Neural progenitor cell (in vitro differentiated cells): Measurements from ENCODE around the gene MLNR. TPM values are rescaled to one million over a fixed set of nuclear protein-coding genes. Genes with fewer than 3 reads are reported as not detected.

Source experiments
- DNase-seq: peaks from one replicate; pipeline ENCODE4 v3.0.0-alpha.2; 2016; ENCODE audit warnings: low spot score
- H2AFZ ChIP-seq: fragments of 200-600 bp; sonication (generic); replicated peaks from 2 replicates; pipeline ENCODE4 v1.6.1; 2016; ENCODE audit warnings: antibody characterized with exemption
- H3F3A ChIP-seq: fragments of 200-600 bp; sonication (generic); 2 replicates; pipeline ENCODE4 v1.6.1; 2016; ENCODE audit warnings: antibody characterized with exemption, low read depth
- H3K27ac ChIP-seq: fragments of 200-600 bp; sonication (generic); 2 replicates; pipeline ENCODE4 v1.5.1; 2016; ENCODE audit warnings: mild to moderate bottlenecking
- H3K27me3 ChIP-seq: fragments of 200-600 bp; sonication (generic); 2 replicates; pipeline ENCODE4 v1.6.1; 2016; ENCODE audit warnings: mild to moderate bottlenecking, moderate library complexity
- H3K36me3 ChIP-seq: fragments of 200-600 bp; sonication (generic); 2 replicates; pipeline ENCODE4 v1.5.1; 2016
- H3K4me1 ChIP-seq: fragments of 200-600 bp; sonication (generic); 2 replicates; pipeline ENCODE4 v1.6.1; 2016; ENCODE audit warnings: mixed run types
- H3K4me2 ChIP-seq: fragments of 200-600 bp; sonication (generic); 2 replicates; pipeline ENCODE4 v1.6.1; 2016
- H3K4me3 ChIP-seq: fragments of 200-600 bp; sonication (generic); 2 replicates; pipeline ENCODE4 v1.5.1; 2016
- H3K79me2 ChIP-seq: fragments of 200-600 bp; sonication (generic); 2 replicates; pipeline ENCODE4 v1.6.1; 2016; ENCODE audit warnings: low read depth
- H3K9ac ChIP-seq: fragments of 200-600 bp; sonication (generic); 2 replicates; pipeline ENCODE4 v1.6.1; 2016
- H3K9me3 ChIP-seq: fragments of 200-600 bp; sonication (generic); 2 replicates; pipeline ENCODE4 v1.5.1; 2016; ENCODE audit warnings: low read depth
- H4K20me1 ChIP-seq: fragments of 200-600 bp; sonication (generic); 2 replicates; pipeline ENCODE4 v1.6.1; 2016; ENCODE audit warnings: low read depth
- H3K27ac Mint-ChIP-seq: 3 replicates; pipeline ENCODE4 v1.8.0; 2021; ENCODE audit warnings: mixed read lengths
- H3K27me3 Mint-ChIP-seq: 2 replicates; pipeline ENCODE4 v1.8.0; 2022; ENCODE audit warnings: low read depth, mild to moderate bottlenecking, inconsistent platforms, moderate library complexity, mixed read lengths; ENCODE audit not compliant: insufficient read depth
- H3K36me3 Mint-ChIP-seq: 3 replicates; pipeline ENCODE4 v1.8.0; 2021; ENCODE audit warnings: mixed read lengths
- H3K4me1 Mint-ChIP-seq: 3 replicates; pipeline ENCODE4 v1.8.0; 2021; ENCODE audit warnings: mixed read lengths
- H3K4me3 Mint-ChIP-seq: 3 replicates; pipeline ENCODE4 v1.8.0; 2021; ENCODE audit warnings: mild to moderate bottlenecking, moderate library complexity, mixed read lengths
- H3K9me3 Mint-ChIP-seq: 3 replicates; pipeline ENCODE4 v1.8.0; 2020; ENCODE audit warnings: mixed read lengths
- EZH2 ChIP-seq: fragments of 200-600 bp; sonication (generic); IDR thresholded peaks from 2 replicates; pipeline ENCODE4 v1.6.1; 2017; ENCODE audit warnings: antibody characterized with exemption, mild to moderate bottlenecking, moderate library complexity
- EZH2phosphoT487 ChIP-seq: fragments of 200-600 bp; sonication (generic); IDR thresholded peaks from 2 replicates; pipeline ENCODE4 v1.6.1; 2017; ENCODE audit warnings: antibody characterized with exemption
- total RNA-seq: library from RNA; depleted of rRNA; stranded (reverse); fragments of >200 nt; gene quantifications from 2 replicates; pipeline ENCODE4 v1.2.3, GENCODE V29; 2015; ENCODE audit warnings: low replicate concordance
- TF ChIP-seq, protein P1 (sequence below): fragments of 200-600 bp; sonication (generic); IDR thresholded peaks from 2 replicates; pipeline ENCODE4 v1.5.1; 2017; ENCODE audit warnings: antibody characterized with exemption, mild to moderate bottlenecking

MLNR gene
- total RNA-seq, 1 donor from 2014 or later, result not detected

DNA sequence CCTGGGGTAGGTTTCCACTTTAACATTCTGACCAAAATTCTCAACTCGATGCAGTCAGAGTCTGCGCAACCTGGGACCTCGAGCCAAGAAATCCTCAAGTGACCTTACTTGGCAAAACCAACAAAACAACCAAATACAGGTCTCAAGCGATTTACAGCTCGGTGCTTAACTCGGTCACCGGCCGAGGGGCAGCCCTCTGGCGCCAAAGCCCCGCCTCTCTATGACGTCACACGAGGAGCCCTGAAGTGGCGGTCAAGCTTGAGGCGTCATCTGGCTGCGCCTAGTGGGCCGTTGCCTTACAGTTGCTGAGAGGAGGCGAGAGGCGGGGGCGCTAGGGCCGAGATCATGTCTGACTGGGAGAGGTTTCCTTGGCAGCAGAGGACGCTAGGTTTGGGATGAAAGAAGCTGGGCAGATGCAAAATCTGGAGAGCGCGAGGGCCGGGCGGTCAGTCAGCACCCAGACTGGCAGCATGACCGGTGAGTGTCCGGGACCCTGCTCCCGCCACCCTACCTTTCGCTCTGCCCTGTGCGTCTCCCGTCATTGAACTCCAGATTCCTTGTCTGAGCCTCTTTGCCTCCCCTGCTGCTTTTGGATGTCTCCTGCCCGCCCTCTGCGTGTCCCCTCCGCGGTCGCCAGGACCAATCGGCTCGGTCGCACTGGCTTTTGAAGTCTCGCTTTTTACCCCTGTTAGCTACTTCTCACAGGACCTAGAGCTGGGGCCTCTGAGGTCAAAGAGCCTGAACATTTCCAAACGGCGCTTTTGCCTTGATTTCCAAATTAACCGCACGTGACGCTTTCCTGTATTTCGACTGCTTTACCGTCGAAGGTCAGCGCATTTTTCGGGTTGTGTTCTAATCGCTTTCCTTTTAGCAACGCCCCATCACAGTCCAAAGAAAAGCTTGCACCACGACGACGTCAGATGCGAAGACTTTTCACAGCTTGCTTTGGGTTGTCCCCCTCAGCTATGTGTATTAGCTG, 27.8 kb downstream of the MLNR start, which contains the start of gene CDADC1:
CDADC1 (plus strand) TSS at position 283 of the 979 bp plus-strand sequence; CDS start at position 396, 113 bp downstream.
- Mint-ChIP-seq H3K9me3 (no peaks in the 10 kb centered on the region), H3K27ac (peak within 1 kb of the TSS; percentile 98), H3K27me3 (peaks cover 3% of the 10 kb centered on the region), H3K4me1 (peaks cover 18% of the 10 kb centered on the region), H3K4me3 (peak within 1 kb of the TSS; percentile 97), H3K36me3 (no peaks in the 10 kb centered on the region)
- peak within 1 kb of the TSS; percentile 76 for H3K4me3 ChIP-seq
- H3K4me1 ChIP-seq, result peaks cover 10% of the 10 kb centered on the region
- peak within 1 kb of the TSS; percentile 56 for H3K9ac ChIP-seq
- no peak for TF ChIP-seq EZH2phosphoT487
- TF ChIP-seq, protein P1, sequence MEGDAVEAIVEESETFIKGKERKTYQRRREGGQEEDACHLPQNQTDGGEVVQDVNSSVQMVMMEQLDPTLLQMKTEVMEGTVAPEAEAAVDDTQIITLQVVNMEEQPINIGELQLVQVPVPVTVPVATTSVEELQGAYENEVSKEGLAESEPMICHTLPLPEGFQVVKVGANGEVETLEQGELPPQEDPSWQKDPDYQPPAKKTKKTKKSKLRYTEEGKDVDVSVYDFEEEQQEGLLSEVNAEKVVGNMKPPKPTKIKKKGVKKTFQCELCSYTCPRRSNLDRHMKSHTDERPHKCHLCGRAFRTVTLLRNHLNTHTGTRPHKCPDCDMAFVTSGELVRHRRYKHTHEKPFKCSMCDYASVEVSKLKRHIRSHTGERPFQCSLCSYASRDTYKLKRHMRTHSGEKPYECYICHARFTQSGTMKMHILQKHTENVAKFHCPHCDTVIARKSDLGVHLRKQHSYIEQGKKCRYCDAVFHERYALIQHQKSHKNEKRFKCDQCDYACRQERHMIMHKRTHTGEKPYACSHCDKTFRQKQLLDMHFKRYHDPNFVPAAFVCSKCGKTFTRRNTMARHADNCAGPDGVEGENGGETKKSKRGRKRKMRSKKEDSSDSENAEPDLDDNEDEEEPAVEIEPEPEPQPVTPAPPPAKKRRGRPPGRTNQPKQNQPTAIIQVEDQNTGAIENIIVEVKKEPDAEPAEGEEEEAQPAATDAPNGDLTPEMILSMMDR, result no peak
- H4K20me1 ChIP-seq, result no peaks in the 10 kb centered on the region
- H3K36me3 ChIP-seq, result no peaks in the 10 kb centered on the region
- peak; percentile 99 for DNase-seq
- no peaks in the 10 kb centered on the region for H3K27me3 ChIP-seq
- no peaks in the 10 kb centered on the region for H3K9me3 ChIP-seq
- H3F3A ChIP-seq, result peaks cover 12% of the 10 kb centered on the region
- no peak within 1 kb of the TSS for H3K27ac ChIP-seq
- peak within 1 kb of the TSS; percentile 100 for H2AFZ ChIP-seq
- H3K79me2 ChIP-seq, result no peaks in the 10 kb centered on the region
- H3K4me2 ChIP-seq, result peak within 1 kb of the TSS; percentile 93

DNA sequence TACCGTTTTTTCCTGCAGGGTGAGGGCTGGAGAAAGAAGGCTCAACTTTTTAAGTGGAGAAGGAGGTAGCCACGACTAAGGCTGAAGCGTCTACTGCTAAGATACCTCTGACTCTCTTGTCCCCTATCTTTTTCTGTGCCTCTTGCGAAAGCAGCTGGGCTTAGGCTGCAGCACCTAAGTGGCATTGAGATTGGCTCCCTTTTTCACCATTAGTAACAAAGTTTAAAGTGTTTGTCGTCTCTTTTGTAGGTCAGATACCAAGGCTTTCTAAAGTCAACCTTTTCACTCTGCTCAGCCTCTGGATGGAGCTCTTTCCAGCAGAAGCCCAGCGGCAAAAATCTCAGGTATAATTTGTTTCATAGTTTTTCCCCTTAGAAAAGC, 28.5 kb downstream of the MLNR start:
- no peak overlapping the region for H3K27ac ChIP-seq
- DNase-seq, result peak; percentile 4
- no peaks in the 10 kb centered on the region for H3K36me3 ChIP-seq
- H3K4me2 ChIP-seq, result peak overlapping the region; percentile 93
- peak overlapping the region; percentile 76 for H3K4me3 ChIP-seq
- peak overlapping the region; percentile 46 for H3K9ac ChIP-seq
- H3K4me3 Mint-ChIP-seq, result peak overlapping the region; percentile 97
- no peaks in the 10 kb centered on the region for H3K79me2 ChIP-seq
- peak overlapping the region; percentile 98 for H3K27ac Mint-ChIP-seq
- H3K27me3 Mint-ChIP-seq, result peaks cover 3% of the 10 kb centered on the region
- H4K20me1 ChIP-seq, result no peaks in the 10 kb centered on the region
- peaks cover 12% of the 10 kb centered on the region for H3F3A ChIP-seq
- no peaks in the 10 kb centered on the region for H3K36me3 Mint-ChIP-seq
- no peaks in the 10 kb centered on the region for H3K27me3 ChIP-seq
- no peak for TF ChIP-seq EZH2phosphoT487
- no peak for TF ChIP-seq EZH2
- TF ChIP-seq, protein P1, result no peak
- H3K9me3 Mint-ChIP-seq, result no peaks in the 10 kb centered on the region
- no peaks in the 10 kb centered on the region for H3K9me3 ChIP-seq
- H2AFZ ChIP-seq, result peak overlapping the region; percentile 94
- peaks cover 18% of the 10 kb centered on the region for H3K4me1 Mint-ChIP-seq
- peaks cover 10% of the 10 kb centered on the region for H3K4me1 ChIP-seq

DNA sequence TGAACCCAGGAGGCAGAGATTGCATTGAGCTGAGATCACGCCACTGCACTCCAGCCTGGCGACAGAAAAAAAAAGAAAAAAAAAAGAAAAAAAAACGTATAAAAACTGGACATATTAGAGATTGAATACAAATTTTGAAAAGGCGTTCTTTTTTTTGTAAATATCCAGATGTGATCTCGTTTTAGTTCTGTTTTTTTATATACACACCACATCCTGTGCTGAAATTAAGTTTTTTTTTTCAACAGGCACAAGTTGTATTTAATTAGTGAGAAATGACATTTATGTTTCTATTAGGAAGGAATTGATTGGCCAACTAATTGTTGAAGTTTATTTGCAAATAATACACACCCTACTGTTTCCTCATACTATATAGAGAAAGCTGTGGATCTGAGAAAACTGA, 31.2 kb downstream of the MLNR start:
- Histone ChIP-seq H4K20me1 (no peaks in the 10 kb centered on the region), H3K9ac (no peak overlapping the region), H3K79me2 (no peaks in the 10 kb centered on the region), H3K4me1 (peaks cover 10% of the 10 kb centered on the region), H3K9me3 (no peaks in the 10 kb centered on the region), H3K4me2 (no peak overlapping the region), H3K36me3 (no peaks in the 10 kb centered on the region), H2AFZ (no peak overlapping the region), H3K27ac (no peak overlapping the region), H3K4me3 (no peak overlapping the region), H3K27me3 (no peaks in the 10 kb centered on the region), H3F3A (peaks cover 12% of the 10 kb centered on the region)
- H3K4me1 Mint-ChIP-seq, result peaks cover 15% of the 10 kb centered on the region
- TF ChIP-seq, protein P1, result no peak
- TF ChIP-seq EZH2 (no peak), EZH2phosphoT487 (no peak)
- peaks cover 3% of the 10 kb centered on the region for H3K27me3 Mint-ChIP-seq
- H3K36me3 Mint-ChIP-seq, result peaks cover 2% of the 10 kb centered on the region
- no peak for DNase-seq
- no peak overlapping the region for H3K27ac Mint-ChIP-seq
- H3K4me3 Mint-ChIP-seq, result no peak overlapping the region
- H3K9me3 Mint-ChIP-seq, result no peaks in the 10 kb centered on the region
